Measurements from ENCODE around the gene CEBPG. TPM values are rescaled to one million over a fixed set of nuclear protein-coding genes. Genes with fewer than 3 reads are reported as not detected.

The CEBPG gene
- polyA plus RNA-seq, 1 donor from 2014 or later: 67.5 TPM

DNA sequence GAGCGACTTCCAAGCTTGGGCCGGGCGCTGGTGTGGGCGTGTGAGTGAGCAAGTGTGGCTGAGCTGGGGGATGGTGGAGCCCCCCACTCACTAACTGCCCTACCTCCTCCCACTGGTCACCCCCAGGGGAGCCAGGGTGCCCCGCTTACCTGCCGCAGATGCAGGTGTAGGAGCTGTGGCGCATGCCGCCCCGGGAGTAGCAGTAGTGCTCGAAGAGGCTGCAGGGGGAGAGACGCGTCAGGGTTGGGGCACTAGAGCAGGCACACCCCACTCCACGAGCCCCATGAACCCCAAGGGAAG, 39.9 kb downstream of the CEBPG start:
- no peaks in the 10 kb centered on the region for H3K36me3 ChIP-seq (ENCODE audit: insufficient read depth, low read length)
- H3K79me2 ChIP-seq (replicated peaks; ENCODE audit: insufficient read depth, low read length): no peaks in the 10 kb centered on the region
- H3F3A ChIP-seq (ENCODE audit: insufficient read depth, low read length, poor library complexity, severe bottlenecking): no peaks in the 10 kb centered on the region
- H3K9ac ChIP-seq (ENCODE audit: low read length): no peak overlapping the region
- H4K20me1 ChIP-seq (ENCODE audit: insufficient read depth): no peaks in the 10 kb centered on the region
- no peaks in the 10 kb centered on the region for H3K9me2 ChIP-seq (ENCODE audit: insufficient read depth, low read length)
- no peak overlapping the region for H3K27ac ChIP-seq (ENCODE audit: low read length)
- no peaks in the 10 kb centered on the region for H3K27me3 ChIP-seq (ENCODE audit: insufficient read depth, low read depth, low read length)
- no peaks in the 10 kb centered on the region for H3K9me3 ChIP-seq (ENCODE audit: low read length)
- H2AFZ ChIP-seq (ENCODE audit: low read depth, low read length): no peak overlapping the region
- TF ChIP-seq MXI1 (conservative IDR thresholded peaks at IDR 0.05; ENCODE audit: poor library complexity, severe bottlenecking) (no peak), TAF1 (IDR thresholded peaks at IDR 0.05; ENCODE audit: low read depth) (no peak), POLR2AphosphoS5 (IDR thresholded peaks at IDR 0.05) (no peak), CTCF (IDR thresholded peaks at IDR 0.05; ENCODE audit: poor library complexity, severe bottlenecking) (no peak), RAD21 (conservative IDR thresholded peaks at IDR 0.05) (no peak), REST (IDR thresholded peaks at IDR 0.05; ENCODE audit: borderline replicate concordance) (no peak), SMC3 (conservative IDR thresholded peaks at IDR 0.05; ENCODE audit: poor library complexity) (no peak), EP300 (conservative IDR thresholded peaks at IDR 0.05; ENCODE audit: poor library complexity, severe bottlenecking) (no peak), EZH2 (IDR thresholded peaks at IDR 0.05; ENCODE audit: borderline replicate concordance, insufficient read depth, low read length, poor library complexity, severe bottlenecking) (no peak)
- no peak overlapping the region for H3K4me3 ChIP-seq (ENCODE audit: low read length)
- no peak overlapping the region for H3K4me2 ChIP-seq (ENCODE audit: low read length)

DNA sequence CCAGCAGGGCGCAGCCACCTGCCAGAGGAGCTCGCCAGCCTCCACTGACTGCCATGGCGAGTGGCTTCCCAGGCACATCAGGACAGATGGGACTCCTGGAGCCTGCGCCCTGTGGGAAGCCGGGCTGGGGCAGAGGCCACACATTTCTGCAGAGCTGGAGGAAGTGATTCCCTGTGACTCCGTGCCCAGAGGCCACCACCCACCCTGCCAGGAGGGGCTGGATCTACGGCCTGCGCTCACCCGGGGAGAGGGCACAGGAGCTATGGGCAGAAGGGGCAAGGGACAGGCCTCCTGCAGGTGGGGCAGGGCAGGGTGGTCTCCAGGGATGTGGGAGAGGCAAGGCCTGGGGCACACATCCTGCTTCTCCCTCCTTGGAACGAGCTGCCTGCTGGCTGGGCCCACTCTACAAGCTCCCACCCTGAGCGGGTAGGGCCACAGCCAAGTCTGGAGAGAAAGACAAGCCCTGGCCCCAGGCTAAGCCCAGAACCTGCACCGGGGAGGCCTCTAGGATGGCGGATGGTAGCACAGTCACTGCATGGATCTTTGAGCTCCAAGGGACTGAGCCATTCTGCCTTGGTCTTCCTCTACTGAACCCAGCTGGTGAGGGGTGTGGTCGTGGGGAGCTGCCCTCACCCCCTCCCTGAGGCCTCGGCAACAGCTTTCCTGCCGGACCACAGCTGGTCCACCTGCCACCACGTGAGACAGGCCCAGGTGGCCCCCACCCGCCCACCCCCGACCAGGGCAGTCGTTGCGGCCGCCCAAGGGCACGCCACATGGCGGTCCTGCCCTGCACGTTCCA, 40.6 kb downstream of the CEBPG start:
- no peaks in the 10 kb centered on the region for H3K79me2 ChIP-seq (replicated peaks; ENCODE audit: insufficient read depth, low read length)

More for the DNA sequence above, 40.6 kb downstream of the CEBPG start:
- H3K4me3 ChIP-seq (ENCODE audit: low read length): no peak overlapping the region
- no peaks in the 10 kb centered on the region for H3F3A ChIP-seq (ENCODE audit: insufficient read depth, low read length, poor library complexity, severe bottlenecking)
- no peaks in the 10 kb centered on the region for H3K9me3 ChIP-seq (ENCODE audit: low read length)
- TF ChIP-seq MXI1 (conservative IDR thresholded peaks at IDR 0.05; ENCODE audit: poor library complexity, severe bottlenecking) (no peak), SMC3 (conservative IDR thresholded peaks at IDR 0.05; ENCODE audit: poor library complexity) (no peak), EP300 (conservative IDR thresholded peaks at IDR 0.05; ENCODE audit: poor library complexity, severe bottlenecking) (no peak)
- no peak overlapping the region for H3K27ac ChIP-seq (ENCODE audit: low read length)
- no peaks in the 10 kb centered on the region for H3K9me2 ChIP-seq (ENCODE audit: insufficient read depth, low read length)
- H3K4me2 ChIP-seq (ENCODE audit: low read length): no peak overlapping the region
- no peaks in the 10 kb centered on the region for H4K20me1 ChIP-seq (ENCODE audit: insufficient read depth)
- H2AFZ ChIP-seq (ENCODE audit: low read depth, low read length): no peak overlapping the region
- H3K9ac ChIP-seq (ENCODE audit: low read length): no peak overlapping the region
- H3K27me3 ChIP-seq (ENCODE audit: insufficient read depth, low read depth, low read length): no peaks in the 10 kb centered on the region
- no peaks in the 10 kb centered on the region for H3K36me3 ChIP-seq (ENCODE audit: insufficient read depth, low read length)
